ENCODE results near the gene MBNL1.

The MBNL1 gene

GRCh38 chr3:152446495-152446894, 177.8 kb downstream of the MBNL1 start:
- Histone ChIP-seq H3K4me1 (ENCODE audit: insufficient read depth, low read length) (no peaks in the 10 kb centered on the region), H4K20me1 (ENCODE audit: insufficient read depth, low read length) (peaks cover 25% of the 10 kb centered on the region; the same call in 1 of the 2 replicates)

GRCh38 chr3:152447511-152447910, 178.8 kb downstream of the MBNL1 start:
- H3K9me3 ChIP-seq (ENCODE audit: insufficient read depth, low read length, severe bottlenecking) = no peaks in the 10 kb centered on the region
- H3K9ac ChIP-seq (ENCODE audit: low read depth, low read length) = no peak overlapping the region
- no peak overlapping the region for H2AFZ ChIP-seq (ENCODE audit: low read depth, low read length)
- DNase-seq = no peak
- H3K4me3 ChIP-seq (ENCODE audit: low read depth in 1 of 2, low read length in 2 of 2) = no peak overlapping the region
- H3K27me3 ChIP-seq (ENCODE audit: insufficient read depth, low read length, poor library complexity) = no peaks in the 10 kb centered on the region
- no peak overlapping the region for H3K27ac ChIP-seq (ENCODE audit: low read length)
- H3K36me3 ChIP-seq (ENCODE audit: insufficient read depth, low read length) = peaks cover 84% of the 10 kb centered on the region
- no peak for ATAC-seq (ENCODE audit: insufficient read depth, low read depth)
- H3K4me2 ChIP-seq (ENCODE audit: insufficient read depth, low read length) = no peak overlapping the region
- peaks cover 29% of the 10 kb centered on the region; the same call in 1 of the 2 replicates for H4K20me1 ChIP-seq (ENCODE audit: insufficient read depth, low read length)
- H3K79me2 ChIP-seq (ENCODE audit: insufficient read depth, low read length) = peaks cover 88% of the 10 kb centered on the region
- no peaks in the 10 kb centered on the region for H3K4me1 ChIP-seq (ENCODE audit: insufficient read depth, low read length)
- TF ChIP-seq EZH2 (IDR thresholded peaks at IDR 0.05; ENCODE audit: borderline replicate concordance, low read depth, low read length, severe bottlenecking) = no peak
- TF ChIP-seq, protein P1, sequence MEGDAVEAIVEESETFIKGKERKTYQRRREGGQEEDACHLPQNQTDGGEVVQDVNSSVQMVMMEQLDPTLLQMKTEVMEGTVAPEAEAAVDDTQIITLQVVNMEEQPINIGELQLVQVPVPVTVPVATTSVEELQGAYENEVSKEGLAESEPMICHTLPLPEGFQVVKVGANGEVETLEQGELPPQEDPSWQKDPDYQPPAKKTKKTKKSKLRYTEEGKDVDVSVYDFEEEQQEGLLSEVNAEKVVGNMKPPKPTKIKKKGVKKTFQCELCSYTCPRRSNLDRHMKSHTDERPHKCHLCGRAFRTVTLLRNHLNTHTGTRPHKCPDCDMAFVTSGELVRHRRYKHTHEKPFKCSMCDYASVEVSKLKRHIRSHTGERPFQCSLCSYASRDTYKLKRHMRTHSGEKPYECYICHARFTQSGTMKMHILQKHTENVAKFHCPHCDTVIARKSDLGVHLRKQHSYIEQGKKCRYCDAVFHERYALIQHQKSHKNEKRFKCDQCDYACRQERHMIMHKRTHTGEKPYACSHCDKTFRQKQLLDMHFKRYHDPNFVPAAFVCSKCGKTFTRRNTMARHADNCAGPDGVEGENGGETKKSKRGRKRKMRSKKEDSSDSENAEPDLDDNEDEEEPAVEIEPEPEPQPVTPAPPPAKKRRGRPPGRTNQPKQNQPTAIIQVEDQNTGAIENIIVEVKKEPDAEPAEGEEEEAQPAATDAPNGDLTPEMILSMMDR (IDR thresholded peaks at IDR 0.05; ENCODE audit: borderline replicate concordance, extremely low read depth, low read length, poor library complexity, severe bottlenecking) = no peak

More at GRCh38 chr3:152446495-152446894, 177.8 kb downstream of the MBNL1 start:
- TF ChIP-seq, protein P1 (IDR thresholded peaks at IDR 0.05; ENCODE audit: borderline replicate concordance, extremely low read depth, low read length, poor library complexity, severe bottlenecking) = no peak
- no peak for TF ChIP-seq EZH2 (IDR thresholded peaks at IDR 0.05; ENCODE audit: borderline replicate concordance, low read depth, low read length, severe bottlenecking)
- H3K9ac ChIP-seq (ENCODE audit: low read depth, low read length) = no peak overlapping the region
- ATAC-seq (ENCODE audit: insufficient read depth, low read depth) (no peak), DNase-seq (no peak)
- H3K9me3 ChIP-seq (ENCODE audit: insufficient read depth, low read length, severe bottlenecking) = no peaks in the 10 kb centered on the region
- no peaks in the 10 kb centered on the region for H3K27me3 ChIP-seq (ENCODE audit: insufficient read depth, low read length, poor library complexity)
- H3K27ac ChIP-seq (ENCODE audit: low read length) = no peak overlapping the region
- H3K36me3 ChIP-seq (ENCODE audit: insufficient read depth, low read length) = peaks cover 75% of the 10 kb centered on the region
- H3K79me2 ChIP-seq (ENCODE audit: insufficient read depth, low read length) = peaks cover 88% of the 10 kb centered on the region
- no peak overlapping the region for H2AFZ ChIP-seq (ENCODE audit: low read depth, low read length)
- H3K4me3 ChIP-seq (ENCODE audit: low read depth in 1 of 2, low read length in 2 of 2) = no peak overlapping the region
- H3K4me2 ChIP-seq (ENCODE audit: insufficient read depth, low read length) = no peak overlapping the region

DNA sequence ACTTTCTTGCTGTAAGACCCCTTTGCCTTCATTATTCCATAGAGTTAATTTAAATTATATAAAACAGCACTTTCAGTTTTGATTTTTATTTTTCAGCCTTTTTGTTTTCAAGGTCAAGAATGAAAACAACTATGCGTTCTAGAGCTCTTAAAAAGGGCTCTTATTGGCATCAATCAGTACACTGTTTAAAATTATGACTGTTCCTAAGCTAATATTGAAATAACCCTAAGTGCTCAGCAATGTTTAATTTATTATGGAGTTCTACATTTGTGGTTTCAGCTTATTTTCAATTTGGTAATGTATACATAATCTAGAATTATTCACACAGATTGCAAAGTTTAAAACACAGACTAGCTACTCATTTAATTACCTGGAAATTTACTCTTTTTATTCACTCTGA, 179.4 kb downstream of the MBNL1 start:
- no peak for ATAC-seq (ENCODE audit: insufficient read depth, low read depth)
- peaks cover 88% of the 10 kb centered on the region for H3K36me3 ChIP-seq (ENCODE audit: insufficient read depth, low read length)

More for the DNA sequence above, 179.4 kb downstream of the MBNL1 start:
- H3K4me2 ChIP-seq (ENCODE audit: insufficient read depth, low read length) = no peak overlapping the region
- H3K4me3 ChIP-seq (ENCODE audit: low read depth in 1 of 2, low read length in 2 of 2) = no peak overlapping the region
- no peaks in the 10 kb centered on the region for H3K27me3 ChIP-seq (ENCODE audit: insufficient read depth, low read length, poor library complexity)
- peaks cover 85% of the 10 kb centered on the region for H3K79me2 ChIP-seq (ENCODE audit: insufficient read depth, low read length)
- H4K20me1 ChIP-seq (ENCODE audit: insufficient read depth, low read length) = peaks cover 29% of the 10 kb centered on the region; the same call in 1 of the 2 replicates
- H3K9ac ChIP-seq (ENCODE audit: low read depth, low read length) = no peak overlapping the region
- no peak for TF ChIP-seq EZH2 (IDR thresholded peaks at IDR 0.05; ENCODE audit: borderline replicate concordance, low read depth, low read length, severe bottlenecking)
- TF ChIP-seq, protein P1 (IDR thresholded peaks at IDR 0.05; ENCODE audit: borderline replicate concordance, extremely low read depth, low read length, poor library complexity, severe bottlenecking) = no peak
- H3K4me1 ChIP-seq (ENCODE audit: insufficient read depth, low read length) = no peaks in the 10 kb centered on the region
- no peak for DNase-seq
- no peaks in the 10 kb centered on the region for H3K9me3 ChIP-seq (ENCODE audit: insufficient read depth, low read length, severe bottlenecking)
- no peak overlapping the region for H2AFZ ChIP-seq (ENCODE audit: low read depth, low read length)
- no peak overlapping the region for H3K27ac ChIP-seq (ENCODE audit: low read length)

Data from DND-41 (cell line).